ENCODE data around the gene LGSN.
A peak's percentile ranks its signal among the peaks of the same experiment; 100 is the strongest.
"Not testable (repeated sequence)": the region's sequence is repeated elsewhere in the genome, so short reads cannot be mapped to it uniquely, and the experiment has no call there.

The LGSN gene

DNA sequence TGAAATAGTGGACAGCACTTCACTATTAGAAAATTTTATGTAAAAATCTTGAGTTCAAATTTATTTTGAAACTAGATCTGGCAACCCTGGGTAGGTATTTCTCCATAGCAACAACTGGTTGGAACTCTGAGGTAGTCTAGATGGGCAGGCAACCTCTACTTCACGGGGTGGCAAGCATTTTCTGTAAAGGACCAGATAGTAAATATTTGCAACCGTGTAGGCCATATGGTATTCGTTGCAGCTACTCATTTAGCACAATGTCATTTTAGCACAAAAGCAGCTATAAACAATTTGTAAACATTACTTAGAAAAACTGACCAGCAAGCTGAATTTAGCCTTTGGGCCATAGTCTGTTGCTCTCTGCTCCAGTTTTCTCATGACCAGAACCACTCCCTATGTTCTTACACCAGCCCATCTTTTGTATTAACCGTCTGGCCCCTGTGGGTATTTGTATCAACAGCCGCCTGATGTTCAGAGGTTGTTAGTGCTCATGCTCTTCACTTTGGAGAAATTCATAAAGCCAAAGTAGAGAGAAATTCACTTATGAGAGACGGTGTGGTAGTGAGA, 29.2 kb downstream of the LGSN start:
- DNase-seq (ENCODE audit: low read depth) = no peak
- H3K4me3 ChIP-seq (ENCODE audit: low read depth, low read length) = no peak overlapping the region
- TF ChIP-seq, protein P1, sequence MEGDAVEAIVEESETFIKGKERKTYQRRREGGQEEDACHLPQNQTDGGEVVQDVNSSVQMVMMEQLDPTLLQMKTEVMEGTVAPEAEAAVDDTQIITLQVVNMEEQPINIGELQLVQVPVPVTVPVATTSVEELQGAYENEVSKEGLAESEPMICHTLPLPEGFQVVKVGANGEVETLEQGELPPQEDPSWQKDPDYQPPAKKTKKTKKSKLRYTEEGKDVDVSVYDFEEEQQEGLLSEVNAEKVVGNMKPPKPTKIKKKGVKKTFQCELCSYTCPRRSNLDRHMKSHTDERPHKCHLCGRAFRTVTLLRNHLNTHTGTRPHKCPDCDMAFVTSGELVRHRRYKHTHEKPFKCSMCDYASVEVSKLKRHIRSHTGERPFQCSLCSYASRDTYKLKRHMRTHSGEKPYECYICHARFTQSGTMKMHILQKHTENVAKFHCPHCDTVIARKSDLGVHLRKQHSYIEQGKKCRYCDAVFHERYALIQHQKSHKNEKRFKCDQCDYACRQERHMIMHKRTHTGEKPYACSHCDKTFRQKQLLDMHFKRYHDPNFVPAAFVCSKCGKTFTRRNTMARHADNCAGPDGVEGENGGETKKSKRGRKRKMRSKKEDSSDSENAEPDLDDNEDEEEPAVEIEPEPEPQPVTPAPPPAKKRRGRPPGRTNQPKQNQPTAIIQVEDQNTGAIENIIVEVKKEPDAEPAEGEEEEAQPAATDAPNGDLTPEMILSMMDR (IDR thresholded peaks at IDR 0.05; ENCODE audit: insufficient read depth, low read depth, low read length, missing control alignments) = no peak

DNA sequence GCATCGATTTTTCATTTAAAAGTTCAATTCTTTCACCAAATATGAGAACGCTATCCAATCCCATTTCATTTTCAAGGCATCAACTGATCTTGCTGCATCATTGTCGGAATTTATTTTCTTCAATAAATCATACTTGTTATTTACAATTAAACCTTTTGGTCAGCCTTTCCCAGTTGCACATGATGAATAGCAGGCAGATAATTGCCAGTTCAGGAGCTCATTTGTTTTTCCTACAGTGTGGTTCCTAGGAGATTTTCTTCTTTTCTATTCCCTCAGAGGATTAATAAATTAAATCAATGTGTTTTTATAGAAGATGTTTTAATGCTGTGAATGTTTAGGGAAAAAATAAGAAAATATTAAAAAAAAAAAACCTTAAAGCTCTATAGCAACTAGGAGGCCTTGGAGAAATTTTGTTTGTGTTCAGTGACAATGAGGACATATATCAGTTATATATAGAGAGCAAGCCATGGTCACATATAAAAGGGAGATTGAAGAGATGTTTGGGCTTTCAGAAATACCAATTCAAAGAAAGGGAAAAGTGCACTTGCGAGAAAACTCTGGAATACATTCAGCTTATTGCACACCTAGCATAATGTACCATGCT, 30.4 kb downstream of the LGSN start:
- no peak for DNase-seq (ENCODE audit: low read depth)
- no peak overlapping the region for H3K4me3 ChIP-seq (ENCODE audit: low read depth, low read length)
- TF ChIP-seq, protein P1 (IDR thresholded peaks at IDR 0.05; ENCODE audit: insufficient read depth, low read depth, low read length, missing control alignments) = no peak

GRCh38 chr6:63280639-63281180, 39.1 kb downstream of the LGSN start:
- DNase-seq (ENCODE audit: low read depth) = no peak
- TF ChIP-seq, protein P1 (IDR thresholded peaks at IDR 0.05; ENCODE audit: insufficient read depth, low read depth, low read length, missing control alignments) = no peak
- no peak overlapping the region for H3K4me3 ChIP-seq (ENCODE audit: low read depth, low read length)

GRCh38 chr6:63278916-63279315, 40.9 kb downstream of the LGSN start:
- no peak overlapping the region for H3K4me3 ChIP-seq (ENCODE audit: low read depth, low read length)
- DNase-seq (ENCODE audit: low read depth) = no peak
- TF ChIP-seq, protein P1 (IDR thresholded peaks at IDR 0.05; ENCODE audit: insufficient read depth, low read depth, low read length, missing control alignments) = no peak

DNA sequence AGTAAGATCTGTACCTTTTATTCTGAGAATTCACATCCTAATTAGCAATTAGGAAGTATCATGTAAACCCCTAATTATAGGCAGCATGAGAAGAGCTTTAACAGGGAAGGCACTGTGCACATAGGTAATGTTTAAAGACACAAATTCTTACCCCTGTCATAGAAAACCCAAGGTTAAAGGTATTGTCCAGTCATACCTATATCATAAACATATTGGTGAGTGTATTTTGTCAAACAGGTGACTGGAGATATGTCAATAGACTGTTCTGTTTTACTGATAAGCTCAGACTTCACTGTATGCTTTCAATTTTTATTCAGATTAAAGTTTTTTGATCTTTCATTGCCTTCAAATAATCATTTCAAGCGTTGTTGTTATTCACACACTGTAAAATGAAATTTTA, 43.8 kb downstream of the LGSN start:
- H3K4me3 ChIP-seq (ENCODE audit: low read depth, low read length) = no peak overlapping the region
- DNase-seq (ENCODE audit: low read depth) = no peak
- TF ChIP-seq, protein P1 (IDR thresholded peaks at IDR 0.05; ENCODE audit: insufficient read depth, low read depth, low read length, missing control alignments) = no peak

DNA sequence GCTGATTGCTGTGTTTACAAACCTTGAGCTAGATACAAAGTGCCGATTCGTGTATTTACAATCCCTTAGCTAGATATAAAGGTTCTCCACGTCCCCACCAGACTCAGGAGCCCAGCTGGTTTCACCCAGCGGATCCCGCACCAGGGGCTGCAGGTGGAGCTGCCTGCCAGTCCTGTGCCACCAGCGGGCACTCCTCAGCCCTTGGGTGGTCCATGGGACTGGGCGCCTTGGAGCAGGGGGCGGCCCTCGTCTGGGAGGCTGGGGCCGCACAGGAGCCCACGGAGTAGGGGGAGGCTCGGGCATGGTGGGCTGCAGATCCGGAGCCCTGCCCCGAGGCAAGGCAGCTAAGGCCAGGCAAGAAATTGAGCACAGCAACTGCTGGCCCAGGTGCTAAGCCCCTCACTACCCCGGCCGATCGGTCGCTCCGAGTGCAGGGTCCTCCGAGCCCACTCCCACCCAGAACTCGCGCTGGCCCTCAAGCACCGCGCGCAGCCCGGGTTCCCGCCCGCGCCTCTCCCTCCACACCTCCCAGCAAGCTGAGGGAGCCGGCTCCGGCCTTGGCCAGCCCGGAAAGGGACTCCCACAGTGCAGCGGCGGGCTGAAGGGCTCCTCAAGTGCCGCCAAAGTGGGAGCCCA, 44.9 kb downstream of the LGSN start:
- H3K4me3 ChIP-seq (ENCODE audit: low read depth, low read length); DNase-seq (ENCODE audit: low read depth): not testable (repeated sequence)

DNA sequence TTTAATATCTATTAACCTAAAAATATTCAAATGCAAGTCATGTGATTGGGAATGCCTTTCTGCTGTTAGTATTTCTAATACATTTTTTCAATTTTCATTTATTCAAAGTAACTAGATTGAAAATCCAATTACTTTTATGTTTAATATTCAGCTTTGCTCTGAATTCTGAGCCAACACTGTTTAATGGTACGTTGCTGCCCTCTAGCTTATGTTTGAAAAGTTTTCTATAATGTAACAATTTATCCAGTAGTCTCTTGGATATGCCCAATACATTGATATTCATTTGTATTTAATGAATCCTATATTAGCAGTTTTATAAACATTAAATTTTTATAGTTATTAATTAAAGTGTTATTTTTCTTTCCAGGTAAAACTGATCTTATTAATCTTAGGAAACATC, 47.4 kb downstream of the LGSN start:
- H3K4me3 ChIP-seq (ENCODE audit: low read depth, low read length) = no peak overlapping the region
- DNase-seq (ENCODE audit: low read depth) = peak; percentile 50
- TF ChIP-seq, protein P1 (IDR thresholded peaks at IDR 0.05; ENCODE audit: insufficient read depth, low read depth, low read length, missing control alignments) = peak; percentile 24
